Fibroblast of gingiva (primary cell): ENCODE data around the gene THAP12.

Source experiments
- DNase-seq: peaks from one replicate; pipeline ENCODE4 v3.0.0-alpha.2; 2011; ENCODE audit warnings: low read depth

Gene THAP12

GRCh38 chr11:76376746-76377558 is 4.0 kb downstream of the THAP12 start:
- DNase-seq: no peak

- DNase-seq: peak; percentile 44
These were observed 9.8 kb downstream of the THAP12 start for GRCh38 chr11:76371170-76371569.

- no peak for DNase-seq
These were observed 11.5 kb downstream of the THAP12 start for GRCh38 chr11:76369406-76369805.

- no peak for DNase-seq
These were observed 12.4 kb downstream of the THAP12 start for GRCh38 chr11:76368490-76368889.

GRCh38 chr11:76365038-76365679 is 15.8 kb downstream of the THAP12 start:
- no peak for DNase-seq

GRCh38 chr11:76362716-76363115 is 18.2 kb downstream of the THAP12 start:
- no peak for DNase-seq

GRCh38 chr11:76361776-76362175 is 19.2 kb downstream of the THAP12 start:
- DNase-seq: no peak

GRCh38 chr11:76361374-76361773 is 19.6 kb downstream of the THAP12 start:
- no peak for DNase-seq

GRCh38 chr11:76355172-76355571 is 25.8 kb downstream of the THAP12 start:
- no peak for DNase-seq

GRCh38 chr11:76348348-76348747 is 32.6 kb downstream of the THAP12 start:
- DNase-seq: no peak

- peak; percentile 48 for DNase-seq
These were observed 33.5 kb downstream of the THAP12 start for GRCh38 chr11:76347466-76347865.

- peak; percentile 50 for DNase-seq
These were observed 41.7 kb downstream of the THAP12 start for GRCh38 chr11:76339221-76339620.

GRCh38 chr11:76337923-76338322 is 43.0 kb downstream of the THAP12 start:
- no peak for DNase-seq

- DNase-seq: no peak
These were observed 43.5 kb downstream of the THAP12 start for GRCh38 chr11:76337469-76337868.

GRCh38 chr11:76336597-76336996 is 44.3 kb downstream of the THAP12 start:
- DNase-seq: no peak

- DNase-seq: no peak
These were observed 45.1 kb downstream of the THAP12 start for GRCh38 chr11:76335842-76336241.

- DNase-seq: no peak
These were observed 46.0 kb downstream of the THAP12 start for GRCh38 chr11:76334826-76335389.

GRCh38 chr11:76330651-76331050 is 50.3 kb downstream of the THAP12 start:
- no peak for DNase-seq

GRCh38 chr11:76329983-76330382 is 50.9 kb downstream of the THAP12 start:
- DNase-seq: no peak

- DNase-seq: no peak
These were observed 51.8 kb downstream of the THAP12 start for GRCh38 chr11:76329084-76329648.

- DNase-seq: no peak
These were observed 53.1 kb downstream of the THAP12 start for GRCh38 chr11:76327756-76328388.

- no peak for DNase-seq
These were observed 53.7 kb downstream of the THAP12 start for GRCh38 chr11:76327202-76327601.
